Mesendoderm (in vitro differentiated cells): ENCODE results near the gene LEKR1.

ENCODE experiments used
- DNase-seq: peaks from one replicate; pipeline ENCODE4 v3.0.0; 2013
- H2AK5ac ChIP-seq: 2 replicates; pipeline ENCODE4 v1.6.1; 2013; ENCODE audit warnings: low read length, inconsistent platforms
- H2BK120ac ChIP-seq: 2 replicates; pipeline ENCODE4 v1.6.1; 2013; ENCODE audit warnings: low read depth, mild to moderate bottlenecking, low read length, moderate library complexity, mixed read lengths
- H2BK15ac ChIP-seq: replicated peaks from 2 replicates; pipeline ENCODE4 v1.6.1; 2013; ENCODE audit warnings: low read depth, mild to moderate bottlenecking, moderate library complexity
- H2BK5ac ChIP-seq: 2 replicates; pipeline ENCODE4 v1.6.1; 2013; ENCODE audit warnings: low read length, inconsistent platforms
- H3K18ac ChIP-seq: 2 replicates; pipeline ENCODE4 v1.6.1; 2013; ENCODE audit warnings: mild to moderate bottlenecking, low read length, mixed read lengths
- H3K23ac ChIP-seq: one replicate; pipeline ENCODE4 v1.6.1; 2013; ENCODE audit warnings: low read length
- H3K27ac ChIP-seq: 2 replicates; pipeline ENCODE4 v1.5.1; 2013; ENCODE audit warnings: low read depth, mild to moderate bottlenecking, inconsistent platforms, low read length, moderate library complexity
- H3K27me3 ChIP-seq: 2 replicates; pipeline ENCODE4 v1.6.1; 2013; ENCODE audit warnings: low read length, control low read depth, mild to moderate bottlenecking, inconsistent platforms; ENCODE audit not compliant: insufficient read depth, poor library complexity
- H3K36me3 ChIP-seq: 2 replicates; pipeline ENCODE4 v1.6.1; 2013; ENCODE audit warnings: low read length, inconsistent platforms; ENCODE audit not compliant: control insufficient read depth, insufficient read depth
- H3K4ac ChIP-seq: one replicate; pipeline ENCODE4 v1.6.1; 2013; ENCODE audit warnings: low read depth, mild to moderate bottlenecking, low read length, moderate library complexity
- H3K4me1 ChIP-seq: 2 replicates; pipeline ENCODE4 v1.6.1; 2013; ENCODE audit warnings: low read depth, low read length, inconsistent platforms; ENCODE audit not compliant: control insufficient read depth
- H3K4me2 ChIP-seq: 2 replicates; pipeline ENCODE4 v1.6.1; 2013; ENCODE audit warnings: low read length
- H3K4me3 ChIP-seq: 2 replicates; pipeline ENCODE4 v1.5.1; 2013; ENCODE audit warnings: mild to moderate bottlenecking, low read length
- H3K56ac ChIP-seq: one replicate; pipeline ENCODE4 v1.6.1; 2013; ENCODE audit warnings: low read length
- H3K79me1 ChIP-seq: 2 replicates; pipeline ENCODE4 v1.6.1; 2013; ENCODE audit warnings: low read length, inconsistent platforms
- H3K79me2 ChIP-seq: 2 replicates; pipeline ENCODE4 v1.6.1; 2013; ENCODE audit warnings: mild to moderate bottlenecking, low read length; ENCODE audit not compliant: control insufficient read depth, insufficient read depth
- H3K9ac ChIP-seq: 2 replicates; pipeline ENCODE4 v1.6.1; 2013; ENCODE audit warnings: low read length, inconsistent platforms
- H4K5ac ChIP-seq: one replicate; pipeline ENCODE4 v1.6.1; 2013; ENCODE audit warnings: low read length
- H4K8ac ChIP-seq: one replicate; pipeline ENCODE4 v1.6.1; 2013; ENCODE audit warnings: low read depth, mild to moderate bottlenecking, control low read depth, low read length, moderate library complexity
- whole genome bisulfite sequencing: extraction: QIAGEN DNeasy Blood & Tissue Kit; methylation state at CpG from one replicate; pipeline ENCODE4 v1.1.7; 2013; ENCODE audit warnings: low lambda C conversion rate, missing lambda C conversion rate; ENCODE audit not compliant: insufficient coverage; ENCODE audit errors: extremely low coverage; 5-methylcytosine and 5-hydroxymethylcytosine counted together

Gene LEKR1

DNA sequence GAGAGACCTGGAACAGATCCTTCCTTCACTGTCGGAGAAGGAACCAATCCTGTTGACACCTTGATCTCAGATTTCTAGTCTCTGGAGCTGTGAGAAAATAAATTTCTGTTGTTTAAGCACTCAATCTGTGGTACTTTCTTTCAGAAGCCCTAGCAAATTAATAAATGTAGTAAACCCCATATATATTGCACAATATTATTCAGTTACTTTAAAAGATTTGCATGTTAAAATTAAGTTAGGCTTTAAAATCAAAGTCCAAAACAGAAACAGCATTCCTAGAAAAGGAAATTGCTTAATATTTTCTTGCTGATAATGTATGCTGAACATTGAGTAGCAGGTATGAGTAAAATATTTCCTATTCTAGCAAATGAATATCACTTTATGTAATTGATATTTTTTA lies 113.2 kb downstream of the LEKR1 start:
- Histone ChIP-seq H2BK5ac (no peak overlapping the region), H2BK120ac (no peak overlapping the region), H2BK15ac (no peak overlapping the region), H3K27ac (no peak overlapping the region), H3K36me3 (no peaks in the 10 kb centered on the region), H3K56ac (no peak overlapping the region), H4K8ac (no peak overlapping the region), H3K4me1 (no peaks in the 10 kb centered on the region), H3K79me1 (no peaks in the 10 kb centered on the region), H3K23ac (no peak overlapping the region), H4K5ac (no peak overlapping the region), H3K4ac (no peak overlapping the region), H3K18ac (no peak overlapping the region), H2AK5ac (no peak overlapping the region), H3K4me2 (no peak overlapping the region), H3K4me3 (no peak overlapping the region), H3K79me2 (no peaks in the 10 kb centered on the region), H3K27me3 (no peaks in the 10 kb centered on the region), H3K9ac (no peak overlapping the region)
- no CpG with 5 or more reads among the region's 1 CpG for WGBS
- DNase-seq, result no peak

DNA sequence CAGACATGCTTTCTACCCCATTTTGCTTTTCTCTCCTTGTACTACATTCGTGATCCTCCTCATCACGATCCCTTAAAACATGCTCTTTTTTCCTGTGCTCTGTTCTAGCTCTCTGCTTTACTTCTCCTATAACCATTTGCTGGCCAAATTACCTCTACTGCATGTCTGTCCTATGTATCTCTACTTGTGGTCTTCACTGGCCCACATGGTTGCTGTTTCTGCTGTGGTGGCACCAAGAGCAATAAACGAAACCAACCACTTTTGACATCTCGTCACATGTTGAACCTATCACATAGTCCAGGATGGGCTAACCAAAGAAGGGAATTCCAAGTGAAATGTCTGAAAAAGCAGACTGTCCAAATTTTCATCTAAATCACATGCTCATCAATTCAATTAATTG lies 115.2 kb downstream of the LEKR1 start:
- no peak overlapping the region for H3K4me3 ChIP-seq
- H4K8ac ChIP-seq, result no peak overlapping the region
- H2BK5ac ChIP-seq, result no peak overlapping the region
- H3K56ac ChIP-seq, result no peak overlapping the region
- no peak overlapping the region for H3K4ac ChIP-seq
- H3K27me3 ChIP-seq, result no peaks in the 10 kb centered on the region
- H3K23ac ChIP-seq, result no peak overlapping the region
- no peaks in the 10 kb centered on the region for H3K79me2 ChIP-seq
- H3K4me2 ChIP-seq, result no peak overlapping the region
- H2BK15ac ChIP-seq, result no peak overlapping the region
- no peak overlapping the region for H3K9ac ChIP-seq
- WGBS, result no CpG with 5 or more reads among the region's 4 CpGs
- H3K4me1 ChIP-seq, result no peaks in the 10 kb centered on the region
- DNase-seq, result no peak
- no peak overlapping the region for H3K27ac ChIP-seq
- H3K18ac ChIP-seq, result no peak overlapping the region
- no peaks in the 10 kb centered on the region for H3K79me1 ChIP-seq
- no peak overlapping the region for H2AK5ac ChIP-seq
- H4K5ac ChIP-seq, result no peak overlapping the region
- no peak overlapping the region for H2BK120ac ChIP-seq
- H3K36me3 ChIP-seq, result no peaks in the 10 kb centered on the region

DNA sequence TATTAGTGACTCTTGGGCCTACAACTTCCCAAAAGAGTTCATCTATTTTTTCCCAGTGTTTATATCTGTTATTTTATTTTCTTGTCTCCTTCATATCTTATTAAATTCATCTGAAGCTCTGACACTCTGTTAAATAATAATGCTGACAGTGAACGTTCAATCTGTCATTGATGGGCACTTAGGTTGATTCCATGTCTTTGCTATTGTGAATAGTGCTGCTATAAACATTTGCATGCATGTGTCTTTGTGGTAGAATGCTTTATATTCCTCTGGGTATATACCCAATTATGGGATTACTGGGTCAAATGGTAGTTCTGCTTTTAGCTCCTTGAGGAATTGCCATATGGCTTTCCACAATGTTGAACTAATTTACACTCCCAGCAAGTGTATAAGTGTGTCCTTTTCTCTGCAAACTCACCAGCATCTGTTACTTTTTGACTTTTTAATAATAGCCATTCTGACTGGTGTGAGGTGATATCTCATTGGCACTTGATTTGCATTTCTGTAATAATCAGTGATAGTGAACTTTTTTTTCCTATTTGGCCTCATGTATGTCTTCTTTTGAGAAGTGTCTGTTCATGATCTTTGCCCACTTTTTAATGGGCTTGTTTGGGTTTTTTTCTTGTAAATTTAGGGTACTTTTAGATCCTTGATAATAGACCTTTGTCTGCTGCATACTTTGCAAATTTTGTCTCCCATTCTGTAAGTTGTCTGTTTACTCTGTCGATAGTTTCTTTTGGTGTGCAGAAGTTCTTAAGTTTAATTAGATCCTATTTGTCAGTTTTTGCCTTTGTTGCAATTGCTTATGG lies 122.5 kb downstream of the LEKR1 start:
- H2BK15ac ChIP-seq, result no peak overlapping the region
- H3K4me3 ChIP-seq, result no peak overlapping the region
- no peak overlapping the region for H4K5ac ChIP-seq
- no peak overlapping the region for H4K8ac ChIP-seq
- no peaks in the 10 kb centered on the region for H3K4me1 ChIP-seq
- DNase-seq, result no peak
- no peak overlapping the region for H3K4ac ChIP-seq
- H3K79me2 ChIP-seq, result no peaks in the 10 kb centered on the region
- H2AK5ac ChIP-seq, result no peak overlapping the region
- H2BK5ac ChIP-seq, result no peak overlapping the region
- no peak overlapping the region for H2BK120ac ChIP-seq
- no peak overlapping the region for H3K56ac ChIP-seq
- no peaks in the 10 kb centered on the region for H3K36me3 ChIP-seq
- no peak overlapping the region for H3K23ac ChIP-seq
- no peak overlapping the region for H3K4me2 ChIP-seq
- WGBS, result no CpG with 5 or more reads among the region's 2 CpGs
- H3K27ac ChIP-seq, result no peak overlapping the region
- H3K79me1 ChIP-seq, result no peaks in the 10 kb centered on the region
- H3K9ac ChIP-seq, result no peak overlapping the region
- no peaks in the 10 kb centered on the region for H3K27me3 ChIP-seq
- no peak overlapping the region for H3K18ac ChIP-seq

DNA sequence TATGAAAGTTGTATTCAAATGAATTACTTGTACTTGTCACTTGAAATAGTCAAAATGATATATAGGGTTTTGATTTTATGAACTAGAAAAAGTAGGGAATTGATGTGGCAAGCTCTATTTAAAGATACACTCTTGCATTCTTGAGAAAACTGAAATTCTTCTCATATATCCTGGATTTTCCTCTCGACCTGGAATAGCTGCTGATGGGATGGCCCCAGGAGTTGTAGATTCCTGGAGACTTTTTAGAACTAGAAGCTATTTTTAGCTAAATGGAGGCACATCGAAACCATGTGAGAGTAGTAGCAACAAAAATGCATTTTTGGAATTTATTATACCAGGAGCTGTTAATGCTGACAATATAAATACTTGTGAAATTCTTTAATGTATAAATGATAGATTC lies 125.9 kb downstream of the LEKR1 start:
- H3K4ac ChIP-seq, result no peak overlapping the region
- no peak overlapping the region for H3K23ac ChIP-seq
- no peak overlapping the region for H3K18ac ChIP-seq
- H3K36me3 ChIP-seq, result no peaks in the 10 kb centered on the region
- no peaks in the 10 kb centered on the region for H3K4me1 ChIP-seq
- no peak overlapping the region for H3K4me3 ChIP-seq
- no peak overlapping the region for H3K27ac ChIP-seq
- no peak overlapping the region for H4K8ac ChIP-seq
- H2BK120ac ChIP-seq, result no peak overlapping the region
- no peak overlapping the region for H4K5ac ChIP-seq
- WGBS, result no CpG with 5 or more reads among the region's 2 CpGs
- no peak for DNase-seq
- no peak overlapping the region for H3K9ac ChIP-seq
- no peak overlapping the region for H3K4me2 ChIP-seq
- H2AK5ac ChIP-seq, result no peak overlapping the region
- H2BK5ac ChIP-seq, result no peak overlapping the region
- no peaks in the 10 kb centered on the region for H3K27me3 ChIP-seq
- no peaks in the 10 kb centered on the region for H3K79me2 ChIP-seq
- no peaks in the 10 kb centered on the region for H3K79me1 ChIP-seq
- no peak overlapping the region for H2BK15ac ChIP-seq
- no peak overlapping the region for H3K56ac ChIP-seq

DNA sequence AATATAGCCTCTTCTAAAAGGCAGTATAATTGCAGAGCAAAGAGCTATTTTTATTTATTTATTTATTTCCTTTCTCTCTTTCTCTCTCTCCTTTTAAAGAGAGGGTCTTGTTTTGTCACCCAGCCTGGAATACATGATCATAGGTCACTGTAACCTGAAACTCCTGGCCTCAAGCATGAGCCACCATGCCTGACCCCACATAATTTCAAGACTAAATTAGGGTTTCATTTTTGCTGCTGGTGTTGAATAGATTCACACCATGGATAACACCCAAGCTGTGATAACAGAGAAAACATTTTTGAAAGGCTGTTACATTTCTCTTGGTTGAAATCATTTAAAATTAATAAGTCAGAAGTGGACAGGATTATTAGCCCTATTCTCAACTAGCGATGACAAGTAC lies 131.6 kb downstream of the LEKR1 start:
- no peaks in the 10 kb centered on the region for H3K79me2 ChIP-seq
- no peak overlapping the region for H3K4ac ChIP-seq
- no peak overlapping the region for H4K5ac ChIP-seq
- H2BK15ac ChIP-seq, result no peak overlapping the region
- H2AK5ac ChIP-seq, result no peak overlapping the region
- no peak overlapping the region for H3K18ac ChIP-seq
- no peaks in the 10 kb centered on the region for H3K4me1 ChIP-seq
- no peaks in the 10 kb centered on the region for H3K36me3 ChIP-seq
- H2BK5ac ChIP-seq, result no peak overlapping the region
- H3K4me3 ChIP-seq, result no peak overlapping the region
- WGBS, result no CpG with 5 or more reads among the region's 1 CpG
- no peak overlapping the region for H3K9ac ChIP-seq
- H3K79me1 ChIP-seq, result no peaks in the 10 kb centered on the region
- H3K4me2 ChIP-seq, result no peak overlapping the region
- no peak overlapping the region for H4K8ac ChIP-seq
- no peaks in the 10 kb centered on the region for H3K27me3 ChIP-seq
- no peak for DNase-seq
- no peak overlapping the region for H2BK120ac ChIP-seq
- H3K27ac ChIP-seq, result no peak overlapping the region
- no peak overlapping the region for H3K56ac ChIP-seq
- H3K23ac ChIP-seq, result no peak overlapping the region

DNA sequence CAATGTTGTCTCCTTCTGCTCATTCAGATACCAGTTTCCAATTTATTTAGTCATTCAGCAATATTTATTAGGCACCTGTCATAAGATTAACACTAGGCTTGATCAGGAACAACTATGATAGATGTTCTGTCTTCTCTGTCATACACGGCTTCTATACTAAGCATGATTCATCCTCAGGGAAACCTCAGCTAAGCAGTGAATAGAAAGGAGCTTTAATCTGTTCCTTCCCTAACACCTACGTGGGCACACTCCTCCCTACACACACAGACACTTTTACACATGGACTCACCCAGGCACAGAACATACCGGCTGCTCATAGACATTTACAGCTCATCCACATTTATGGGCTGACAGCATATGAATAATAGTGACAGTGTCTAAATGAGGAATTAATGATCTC lies 136.9 kb downstream of the LEKR1 start:
- H3K36me3 ChIP-seq, result no peaks in the 10 kb centered on the region
- no CpG with 5 or more reads among the region's 3 CpGs for WGBS
- no peak overlapping the region for H4K5ac ChIP-seq
- no peak overlapping the region for H3K18ac ChIP-seq
- no peak overlapping the region for H3K56ac ChIP-seq
- H2BK120ac ChIP-seq, result no peak overlapping the region
- no peak overlapping the region for H3K4me3 ChIP-seq
- H3K79me2 ChIP-seq, result no peaks in the 10 kb centered on the region
- no peaks in the 10 kb centered on the region for H3K27me3 ChIP-seq
- no peaks in the 10 kb centered on the region for H3K79me1 ChIP-seq
- H3K4ac ChIP-seq, result no peak overlapping the region
- no peak overlapping the region for H3K27ac ChIP-seq
- no peak overlapping the region for H2BK15ac ChIP-seq
- no peak for DNase-seq
- H2BK5ac ChIP-seq, result no peak overlapping the region
- H4K8ac ChIP-seq, result no peak overlapping the region
- H3K9ac ChIP-seq, result no peak overlapping the region
- no peaks in the 10 kb centered on the region for H3K4me1 ChIP-seq
- no peak overlapping the region for H3K23ac ChIP-seq
- H2AK5ac ChIP-seq, result no peak overlapping the region
- no peak overlapping the region for H3K4me2 ChIP-seq
